Astrocyte (in vitro differentiated cells and primary cell): ENCODE data around the gene ATXN2L. TPM values are rescaled to one million over a fixed set of nuclear protein-coding genes. Genes with fewer than 3 reads are reported as not detected.

Experiments
- DNase-seq: peaks from one replicate; pipeline ENCODE4 v3.0.0-alpha.2; 2010; ENCODE audit warnings: low read depth
- FAIRE-seq: peaks from 2 replicates; lab custom pipeline; 2011; peaks lifted over from hg19 to GRCh38; lab: Jason Lieb, UNC
- H2AFZ ChIP-seq: 2 replicates; pipeline ENCODE4 v1.6.0; 2012; ENCODE audit warnings: low read depth, low read length, inconsistent platforms
- H3K27ac ChIP-seq: 2 replicates; pipeline ENCODE4 v1.5.1; 2011; ENCODE audit warnings: low read depth, low read length, inconsistent platforms
- H3K27me3 ChIP-seq: 2 replicates; pipeline ENCODE4 v1.6.0; 2011; ENCODE audit warnings: low read length, inconsistent platforms; ENCODE audit not compliant: insufficient read depth
- H3K36me3 ChIP-seq: 2 replicates; pipeline ENCODE4 v1.5.1; 2011; ENCODE audit warnings: low read length, inconsistent platforms; ENCODE audit not compliant: insufficient read depth
- H3K4me1 ChIP-seq: 2 replicates; pipeline ENCODE4 v1.5.1; 2011; ENCODE audit warnings: low read length, inconsistent platforms; ENCODE audit not compliant: insufficient read depth
- H3K4me2 ChIP-seq: 2 replicates; pipeline ENCODE4 v1.6.0; 2012; ENCODE audit warnings: low read length, inconsistent platforms
- H3K4me3 ChIP-seq: 2 replicates; pipeline ENCODE4 v1.5.1; 2011; ENCODE audit warnings: low read depth, mild to moderate bottlenecking, low read length, inconsistent platforms; ENCODE audit not compliant: insufficient read depth
- H3K79me2 ChIP-seq: 2 replicates; pipeline ENCODE4 v1.6.0; 2012; ENCODE audit warnings: mild to moderate bottlenecking, low read length, inconsistent platforms; ENCODE audit not compliant: insufficient read depth
- H3K9ac ChIP-seq: 2 replicates; pipeline ENCODE4 v1.6.0; 2012; ENCODE audit warnings: mild to moderate bottlenecking, low read length, inconsistent platforms
- H3K9me3 ChIP-seq: 2 replicates; pipeline ENCODE4 v1.5.1; 2012; ENCODE audit warnings: low read depth, mild to moderate bottlenecking, low read length, inconsistent platforms; ENCODE audit not compliant: insufficient read depth
- H4K20me1 ChIP-seq: 2 replicates; pipeline ENCODE4 v1.6.0; 2012; ENCODE audit warnings: low read length, inconsistent platforms; ENCODE audit not compliant: insufficient read depth
- H3K27ac Mint-ChIP-seq: one replicate; pipeline ENCODE4 v1.8.0; 2021; ENCODE audit warnings: mild to moderate bottlenecking, mixed read lengths; ENCODE audit not compliant: unreplicated experiment
- H3K27me3 Mint-ChIP-seq: one replicate; pipeline ENCODE4 v1.8.0; 2021; ENCODE audit warnings: low read depth, mixed read lengths; ENCODE audit not compliant: unreplicated experiment
- H3K36me3 Mint-ChIP-seq: one replicate; pipeline ENCODE4 v1.8.0; 2021; ENCODE audit warnings: low read depth, mixed read lengths; ENCODE audit not compliant: unreplicated experiment
- H3K4me1 Mint-ChIP-seq: one replicate; pipeline ENCODE4 v1.8.0; 2021; ENCODE audit warnings: low read depth, mixed read lengths; ENCODE audit not compliant: unreplicated experiment
- H3K4me3 Mint-ChIP-seq: one replicate; pipeline ENCODE4 v1.8.0; 2021; ENCODE audit warnings: mild to moderate bottlenecking, moderate library complexity, mixed read lengths; ENCODE audit not compliant: unreplicated experiment
- H3K9me3 Mint-ChIP-seq: one replicate; pipeline ENCODE4 v1.8.0; 2021; ENCODE audit warnings: mild to moderate bottlenecking, mixed read lengths; ENCODE audit not compliant: unreplicated experiment
- CTCF ChIP-seq: IDR thresholded peaks from 2 replicates; pipeline ENCODE4 v1.5.1; 2011; ENCODE audit warnings: low read depth, mild to moderate bottlenecking, inconsistent platforms, low read length, moderate library complexity; ENCODE audit not compliant: insufficient read depth
- EZH2 ChIP-seq: IDR thresholded peaks from 2 replicates; pipeline ENCODE4 v1.6.1; 2012; ENCODE audit warnings: mild to moderate bottlenecking, low read length, inconsistent platforms; ENCODE audit not compliant: insufficient read depth
- total RNA-seq: library from RNA; stranded (reverse); gene quantifications from 2 replicates; pipeline ENCODE4 v1.2.1, GENCODE V29; 2021

ATXN2L gene
- total RNA-seq, 1 donor from 2014 or later: 191 TPM

DNA sequence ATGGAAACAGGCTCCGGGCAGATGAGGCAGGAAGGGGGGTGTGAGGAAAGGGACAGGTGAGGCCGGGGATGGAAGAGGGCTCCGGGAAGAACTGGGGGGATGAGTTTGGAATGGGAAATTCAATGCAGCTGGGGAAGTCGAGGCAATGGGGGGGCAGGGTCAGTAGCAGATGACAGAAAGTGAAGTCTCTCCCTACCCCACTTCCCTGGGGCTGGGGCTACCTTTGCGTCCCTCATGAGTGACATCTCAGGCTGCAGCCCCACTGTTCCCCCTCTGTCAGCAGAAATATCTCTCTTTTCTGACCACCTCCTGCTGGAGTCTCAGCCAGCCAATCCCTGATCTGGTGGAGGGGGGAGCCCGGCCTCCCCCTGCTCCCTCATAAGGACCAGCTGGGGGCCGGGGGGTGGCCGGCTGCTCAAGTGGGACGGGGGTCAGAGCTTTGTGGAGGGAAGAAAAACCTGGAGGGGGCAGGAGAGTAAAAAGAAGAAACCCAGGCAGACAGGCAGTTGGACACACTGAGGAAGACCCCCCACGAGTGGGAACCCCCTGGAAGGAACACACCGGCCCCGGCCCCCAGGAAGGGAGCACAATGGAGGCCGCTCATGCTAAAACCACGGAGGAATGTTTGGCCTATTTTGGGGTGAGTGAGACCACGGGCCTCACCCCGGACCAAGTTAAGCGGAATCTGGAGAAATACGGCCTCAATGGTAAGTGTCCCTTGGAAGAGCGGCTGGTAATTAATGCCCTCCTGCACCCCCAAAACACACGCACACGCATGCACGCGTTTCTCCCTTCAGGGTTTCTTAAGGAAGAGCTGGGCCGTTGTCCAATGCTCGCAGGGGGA lies 55.5 kb downstream of the ATXN2L start, which contains the start of gene ATP2A1:
Gene ATP2A1 (plus strand): TSS at position 406 of the 844 bp plus-strand sequence. CDS start 184 bp downstream, at position 590.
- TF ChIP-seq EZH2 (no peak), CTCF (no peak)
- H3K79me2 ChIP-seq: no peaks in the 10 kb centered on the region
- peak within 1 kb of the TSS; percentile 98 for H3K4me2 ChIP-seq
- peaks cover 11% of the 10 kb centered on the region for H4K20me1 ChIP-seq
- FAIRE-seq (no peak), DNase-seq (no peak)
- peak within 1 kb of the TSS; percentile 81 for H3K9ac ChIP-seq
- Mint-ChIP-seq H3K4me3 (peak within 1 kb of the TSS; percentile 88), H3K9me3 (no peaks in the 10 kb centered on the region), H3K4me1 (peaks cover 2% of the 10 kb centered on the region), H3K27ac (peak within 1 kb of the TSS; percentile 18), H3K27me3 (peaks cover 8% of the 10 kb centered on the region), H3K36me3 (peaks cover 6% of the 10 kb centered on the region)
- H3K9me3 ChIP-seq: no peaks in the 10 kb centered on the region
- H2AFZ ChIP-seq: peak within 1 kb of the TSS; percentile 79
- peaks cover 13% of the 10 kb centered on the region for H3K4me1 ChIP-seq
- no peaks in the 10 kb centered on the region for H3K27me3 ChIP-seq
- H3K4me3 ChIP-seq: peak within 1 kb of the TSS; percentile 78
- H3K36me3 ChIP-seq: no peaks in the 10 kb centered on the region
- no peak within 1 kb of the TSS for H3K27ac ChIP-seq

DNA sequence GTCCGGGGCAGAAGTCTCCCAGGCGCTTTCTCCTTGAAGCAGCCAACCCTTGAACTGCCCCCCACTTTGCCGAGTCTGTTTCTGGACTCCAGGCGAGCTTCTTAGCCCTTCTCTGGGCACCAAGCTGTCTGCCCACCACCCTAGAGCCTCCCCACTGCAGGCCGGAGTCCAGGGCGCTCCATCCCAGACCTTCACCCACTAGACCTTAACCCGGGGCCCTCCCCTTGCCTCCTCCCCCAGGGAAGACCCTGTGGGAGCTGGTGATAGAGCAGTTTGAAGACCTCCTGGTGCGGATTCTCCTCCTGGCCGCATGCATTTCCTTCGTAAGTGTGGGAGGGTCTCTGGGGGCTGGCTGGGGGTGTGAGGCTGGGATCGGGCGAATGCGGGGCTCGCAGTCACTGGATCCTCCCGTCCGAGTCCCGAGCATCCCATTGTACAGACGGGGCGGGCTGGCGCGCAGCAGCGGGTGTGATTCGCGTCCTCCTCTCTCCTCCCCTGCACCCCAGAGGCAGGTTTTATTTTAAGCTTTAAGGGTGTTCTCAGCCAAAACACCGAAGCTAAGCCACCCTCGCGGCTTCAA lies 56.6 kb downstream of the ATXN2L start:
- Mint-ChIP-seq H3K27ac (peak overlapping the region; percentile 18), H3K4me3 (peak overlapping the region; percentile 88), H3K27me3 (peaks cover 13% of the 10 kb centered on the region), H3K36me3 (peaks cover 5% of the 10 kb centered on the region), H3K9me3 (no peaks in the 10 kb centered on the region), H3K4me1 (peaks cover 2% of the 10 kb centered on the region)
- FAIRE-seq (no peak), DNase-seq (no peak)
- H3K4me1 ChIP-seq: peaks cover 13% of the 10 kb centered on the region
- no peaks in the 10 kb centered on the region for H3K36me3 ChIP-seq
- no peaks in the 10 kb centered on the region for H3K9me3 ChIP-seq
- H2AFZ ChIP-seq: peak overlapping the region; percentile 79
- TF ChIP-seq CTCF (no peak), EZH2 (no peak)
- peaks cover 3% of the 10 kb centered on the region for H4K20me1 ChIP-seq
- H3K79me2 ChIP-seq: no peaks in the 10 kb centered on the region
- H3K9ac ChIP-seq: peak overlapping the region; percentile 81
- no peak overlapping the region for H3K27ac ChIP-seq
- peak overlapping the region; percentile 78 for H3K4me3 ChIP-seq
- H3K4me2 ChIP-seq: peak overlapping the region; percentile 98
- no peaks in the 10 kb centered on the region for H3K27me3 ChIP-seq
